ENCODE data around the gene EFCAB6.

Gene EFCAB6

GRCh38 chr22:43827003-43827735, 15.1 kb upstream of the EFCAB6 start:
- H3K27ac ChIP-seq (ENCODE audit: low read depth, low read length), result peak overlapping the region; percentile 63
- H3K36me3 ChIP-seq (ENCODE audit: insufficient read depth, low read length), result no peaks in the 10 kb centered on the region
- H3K4me1 ChIP-seq (ENCODE audit: insufficient read depth, low read length), result peaks cover 20% of the 10 kb centered on the region
- H3K9me3 ChIP-seq (ENCODE audit: low read length), result no peaks in the 10 kb centered on the region
- H3K4me3 ChIP-seq (ENCODE audit: low read depth in 1 of 2, low read length in 2 of 2), result peak overlapping the region in 1 of 2 donors; percentile 43
- H3K9ac ChIP-seq (ENCODE audit: low read length), result peak overlapping the region; percentile 0
- H3K27me3 ChIP-seq (ENCODE audit: control insufficient read depth in 1 of 2, insufficient read depth in 2 of 2, low read length in 2 of 2), result no peaks in the 10 kb centered on the region

DNA sequence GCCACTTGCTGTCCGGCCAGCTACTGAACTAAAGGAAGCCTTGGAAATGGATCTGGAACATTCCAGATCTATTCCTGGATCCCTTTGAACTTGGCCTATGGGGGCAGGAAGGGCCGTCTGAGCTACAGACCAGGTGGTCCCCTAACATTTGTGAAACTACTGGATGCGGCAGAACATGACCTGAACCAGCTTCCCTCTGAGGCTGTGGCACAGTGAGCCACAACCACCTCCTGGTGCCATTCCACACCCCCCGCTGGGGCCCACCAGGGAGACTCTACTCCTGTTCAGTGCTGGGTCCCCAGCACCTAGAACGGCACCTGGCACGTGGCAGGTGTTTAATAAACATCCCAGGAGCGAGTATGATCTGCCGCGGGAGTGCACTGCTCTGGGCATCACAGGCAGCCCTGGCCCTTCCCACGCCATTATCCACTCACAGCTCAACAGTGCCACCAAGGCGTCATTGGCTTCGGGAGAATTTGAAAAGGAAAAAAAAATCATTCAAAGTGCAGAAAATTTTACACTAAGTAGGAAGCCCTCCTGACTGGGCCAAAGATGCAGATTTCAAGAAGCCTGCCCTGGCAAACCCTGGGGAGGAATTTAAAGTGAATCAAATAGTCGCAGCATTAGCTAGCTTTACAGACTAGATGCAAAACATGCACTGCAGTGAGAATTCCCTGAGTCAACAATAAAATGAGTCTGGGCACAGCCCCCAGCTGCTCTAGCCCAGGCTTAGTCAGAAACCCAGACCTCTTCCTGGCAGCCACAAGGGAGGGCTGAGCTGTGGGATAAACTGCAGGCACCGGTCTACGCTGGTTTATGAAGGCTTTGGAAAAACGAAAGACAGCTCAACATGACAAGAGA, 14.3 kb upstream of the EFCAB6 start:
- Histone ChIP-seq H3K27me3 (ENCODE audit: control insufficient read depth in 1 of 2, insufficient read depth in 2 of 2, low read length in 2 of 2) (no peaks in the 10 kb centered on the region), H3K9ac (ENCODE audit: low read length) (no peak overlapping the region), H3K4me3 (ENCODE audit: low read depth in 1 of 2, low read length in 2 of 2) (peak overlapping the region; percentile 12 to 43), H3K27ac (ENCODE audit: low read depth, low read length) (peak overlapping the region; percentile 63), H3K4me1 (ENCODE audit: insufficient read depth, low read length) (peaks cover 20% of the 10 kb centered on the region), H3K36me3 (ENCODE audit: insufficient read depth, low read length) (no peaks in the 10 kb centered on the region), H3K9me3 (ENCODE audit: low read length) (no peaks in the 10 kb centered on the region)

DNA sequence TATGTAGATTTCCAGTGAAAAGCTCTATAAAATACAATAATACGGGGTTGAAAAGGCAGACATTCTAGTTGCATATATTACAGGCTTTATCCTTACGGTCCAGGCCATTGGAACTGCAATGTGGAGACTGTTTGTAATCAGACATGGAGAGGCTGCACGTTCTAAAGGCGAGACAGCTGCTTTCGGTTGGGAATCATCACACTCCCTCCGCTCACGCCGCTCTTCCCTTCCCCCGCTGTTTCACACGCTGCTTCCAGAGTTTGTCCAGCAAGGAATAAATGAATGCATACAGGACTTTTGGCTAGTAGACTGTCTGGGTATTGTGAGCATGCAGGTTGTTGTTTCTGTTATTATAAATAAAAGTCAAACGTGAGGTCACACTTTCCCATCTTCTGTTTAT, 13.5 kb upstream of the EFCAB6 start:
- no peak overlapping the region for H3K27ac ChIP-seq (ENCODE audit: low read depth, low read length)
- peaks cover 20% of the 10 kb centered on the region for H3K4me1 ChIP-seq (ENCODE audit: insufficient read depth, low read length)
- H3K4me3 ChIP-seq (ENCODE audit: low read depth in 1 of 2, low read length in 2 of 2), result no peak overlapping the region
- H3K36me3 ChIP-seq (ENCODE audit: insufficient read depth, low read length), result no peaks in the 10 kb centered on the region
- no peaks in the 10 kb centered on the region for H3K9me3 ChIP-seq (ENCODE audit: low read length)
- H3K27me3 ChIP-seq (ENCODE audit: control insufficient read depth in 1 of 2, insufficient read depth in 2 of 2, low read length in 2 of 2), result peaks cover 0 to 5% of the 10 kb centered on the region in 2 donors
- H3K9ac ChIP-seq (ENCODE audit: low read length), result no peak overlapping the region

- H3K27me3 ChIP-seq (ENCODE audit: control insufficient read depth in 1 of 2, insufficient read depth in 2 of 2, low read length in 2 of 2), result peaks cover 0 to 6% of the 10 kb centered on the region in 2 donors
- no peak overlapping the region for H3K4me3 ChIP-seq (ENCODE audit: low read depth in 1 of 2, low read length in 2 of 2)
- H3K27ac ChIP-seq (ENCODE audit: low read depth, low read length), result no peak overlapping the region
- H3K4me1 ChIP-seq (ENCODE audit: insufficient read depth, low read length), result peaks cover 20% of the 10 kb centered on the region
- no peaks in the 10 kb centered on the region for H3K36me3 ChIP-seq (ENCODE audit: insufficient read depth, low read length)
- no peak overlapping the region for H3K9ac ChIP-seq (ENCODE audit: low read length)
- no peaks in the 10 kb centered on the region for H3K9me3 ChIP-seq (ENCODE audit: low read length)
Measured at GRCh38 chr22:43824724-43825420, 12.8 kb upstream of the EFCAB6 start.

- no peaks in the 10 kb centered on the region for H3K36me3 ChIP-seq (ENCODE audit: insufficient read depth, low read length)
- no peak overlapping the region for H3K4me3 ChIP-seq (ENCODE audit: low read depth in 1 of 2, low read length in 2 of 2)
- no peak overlapping the region for H3K9ac ChIP-seq (ENCODE audit: low read length)
- no peak overlapping the region for H3K27ac ChIP-seq (ENCODE audit: low read depth, low read length)
- H3K9me3 ChIP-seq (ENCODE audit: low read length), result no peaks in the 10 kb centered on the region
- H3K27me3 ChIP-seq (ENCODE audit: control insufficient read depth in 1 of 2, insufficient read depth in 2 of 2, low read length in 2 of 2), result peaks cover 0 to 6% of the 10 kb centered on the region in 2 donors
- H3K4me1 ChIP-seq (ENCODE audit: insufficient read depth, low read length), result peaks cover 20% of the 10 kb centered on the region
Measured at GRCh38 chr22:43823911-43824665, 12.0 kb upstream of the EFCAB6 start.

DNA sequence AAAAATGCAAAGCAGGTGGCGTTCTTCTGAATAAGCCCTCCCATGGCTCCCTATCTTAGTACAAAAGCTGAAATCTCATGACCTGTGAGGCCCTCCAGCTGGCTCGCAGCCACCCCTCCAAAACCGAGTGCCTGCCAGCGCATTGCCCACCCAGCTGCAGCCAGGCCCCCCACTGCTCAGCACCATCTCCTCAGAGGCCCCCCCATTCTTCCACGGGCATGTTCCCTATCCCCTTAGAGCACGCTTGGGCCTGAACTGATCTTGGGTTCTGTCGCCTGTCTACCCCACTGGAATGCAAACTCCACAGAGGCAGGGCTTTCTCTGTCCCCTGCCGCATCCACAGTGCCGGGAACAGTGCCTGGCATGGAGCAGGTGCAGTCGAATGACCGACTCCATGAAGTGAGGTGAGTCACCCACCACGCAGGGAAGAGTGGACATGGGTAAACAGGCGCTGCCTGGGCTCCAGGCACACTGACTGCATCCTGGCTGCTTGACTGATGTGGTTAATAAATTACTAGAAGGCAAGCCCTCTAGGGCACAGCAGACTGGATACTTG, 11.3 kb upstream of the EFCAB6 start:
- Histone ChIP-seq H3K4me1 (ENCODE audit: insufficient read depth, low read length) (peaks cover 20% of the 10 kb centered on the region), H3K4me3 (ENCODE audit: low read depth in 1 of 2, low read length in 2 of 2) (no peak overlapping the region), H3K27me3 (ENCODE audit: control insufficient read depth in 1 of 2, insufficient read depth in 2 of 2, low read length in 2 of 2) (peaks cover 0 to 6% of the 10 kb centered on the region in 2 donors), H3K9me3 (ENCODE audit: low read length) (no peaks in the 10 kb centered on the region), H3K27ac (ENCODE audit: low read depth, low read length) (no peak overlapping the region), H3K9ac (ENCODE audit: low read length) (no peak overlapping the region), H3K36me3 (ENCODE audit: insufficient read depth, low read length) (no peaks in the 10 kb centered on the region)

DNA sequence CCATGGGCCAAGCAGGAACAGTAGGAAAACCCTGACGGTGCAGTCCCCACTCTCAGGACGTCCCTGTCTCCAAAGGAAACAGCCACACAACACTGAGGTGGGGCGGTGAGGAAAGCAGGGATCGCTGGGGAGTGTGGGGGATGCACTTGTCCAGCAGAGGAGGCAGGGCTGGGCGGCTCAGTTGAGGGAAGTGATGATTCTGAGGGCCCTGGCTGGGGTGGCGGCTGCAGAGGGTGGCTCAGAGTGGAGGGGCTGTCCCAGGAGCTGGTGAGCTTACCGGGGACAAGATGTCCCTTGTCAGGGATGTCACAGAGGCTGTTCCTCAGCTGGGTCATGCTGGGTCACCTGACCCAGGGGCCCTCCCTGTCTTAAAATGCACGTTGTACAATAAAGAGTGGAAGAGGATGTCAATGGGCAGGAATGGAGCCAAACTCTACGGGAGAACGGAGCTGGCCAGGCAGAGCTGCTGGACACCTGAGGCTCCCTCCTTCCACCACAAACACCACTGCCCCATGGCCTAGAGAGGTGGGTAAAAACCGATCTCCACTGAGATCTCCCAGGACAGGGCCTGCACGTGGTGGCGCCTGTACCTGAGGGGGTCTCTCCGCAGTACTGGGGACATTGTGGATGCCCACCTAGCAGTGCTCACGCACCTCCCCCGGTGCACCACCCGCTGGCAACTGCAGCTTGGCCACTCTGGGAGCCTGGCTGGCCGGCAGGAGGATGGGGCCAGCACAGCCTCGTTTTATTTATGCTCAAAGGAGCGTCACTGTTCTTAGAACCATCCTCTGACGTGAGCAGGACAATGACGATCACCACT, 9.7 kb upstream of the EFCAB6 start:
- Histone ChIP-seq H3K9me3 (ENCODE audit: low read length) (no peaks in the 10 kb centered on the region), H3K4me3 (ENCODE audit: low read depth in 1 of 2, low read length in 2 of 2) (no peak overlapping the region), H3K9ac (ENCODE audit: low read length) (no peak overlapping the region), H3K36me3 (ENCODE audit: insufficient read depth, low read length) (no peaks in the 10 kb centered on the region), H3K27ac (ENCODE audit: low read depth, low read length) (no peak overlapping the region), H3K4me1 (ENCODE audit: insufficient read depth, low read length) (peaks cover 11% of the 10 kb centered on the region), H3K27me3 (ENCODE audit: control insufficient read depth in 1 of 2, insufficient read depth in 2 of 2, low read length in 2 of 2) (peaks cover 0 to 6% of the 10 kb centered on the region in 2 donors)

- peaks cover under 1% of the 10 kb centered on the region for H3K4me1 ChIP-seq (ENCODE audit: insufficient read depth, low read length)
- H3K9ac ChIP-seq (ENCODE audit: low read length), result no peak overlapping the region
- no peaks in the 10 kb centered on the region for H3K9me3 ChIP-seq (ENCODE audit: low read length)
- no peak overlapping the region for H3K4me3 ChIP-seq (ENCODE audit: low read depth in 1 of 2, low read length in 2 of 2)
- H3K27ac ChIP-seq (ENCODE audit: low read depth, low read length), result no peak overlapping the region
- H3K36me3 ChIP-seq (ENCODE audit: insufficient read depth, low read length), result no peaks in the 10 kb centered on the region
- H3K27me3 ChIP-seq (ENCODE audit: control insufficient read depth in 1 of 2, insufficient read depth in 2 of 2, low read length in 2 of 2), result peaks cover 0 to 6% of the 10 kb centered on the region in 2 donors
Measured at GRCh38 chr22:43820651-43821305, 8.7 kb upstream of the EFCAB6 start.

- H3K36me3 ChIP-seq (ENCODE audit: insufficient read depth, low read length), result no peaks in the 10 kb centered on the region
- no peaks in the 10 kb centered on the region for H3K9me3 ChIP-seq (ENCODE audit: low read length)
- no peak overlapping the region for H3K27ac ChIP-seq (ENCODE audit: low read depth, low read length)
- H3K4me3 ChIP-seq (ENCODE audit: low read depth in 1 of 2, low read length in 2 of 2), result no peak overlapping the region
- H3K9ac ChIP-seq (ENCODE audit: low read length), result no peak overlapping the region
- H3K27me3 ChIP-seq (ENCODE audit: control insufficient read depth in 1 of 2, insufficient read depth in 2 of 2, low read length in 2 of 2), result peaks cover 0 to 6% of the 10 kb centered on the region in 2 donors
- no peaks in the 10 kb centered on the region for H3K4me1 ChIP-seq (ENCODE audit: insufficient read depth, low read length)
Measured at GRCh38 chr22:43819931-43820640, 8.0 kb upstream of the EFCAB6 start.
